Measurements from ENCODE around the gene PTGER3.

DNA sequence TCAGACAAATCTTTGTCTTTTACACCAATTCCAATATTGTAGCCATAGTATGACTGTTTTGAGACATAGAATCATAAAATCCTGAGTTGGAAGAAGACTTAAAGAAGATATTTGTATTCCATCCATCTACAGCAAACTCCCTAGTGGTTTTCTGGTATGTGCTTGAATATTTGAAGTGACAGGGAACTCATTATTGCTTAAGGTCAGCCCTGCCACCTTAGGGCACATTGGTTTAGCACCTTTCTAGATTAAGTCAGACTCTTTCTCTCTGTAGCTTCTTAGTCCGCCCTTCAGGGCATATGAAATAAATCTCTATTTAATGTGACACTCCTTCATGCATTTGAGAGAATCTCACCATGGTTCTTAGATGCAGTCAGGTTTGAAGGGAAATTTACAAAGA is 49.8 kb downstream of the PTGER3 start:
- TF ChIP-seq POLR2A (IDR thresholded peaks at IDR 0.05): no peak
- TF ChIP-seq, protein P1, sequence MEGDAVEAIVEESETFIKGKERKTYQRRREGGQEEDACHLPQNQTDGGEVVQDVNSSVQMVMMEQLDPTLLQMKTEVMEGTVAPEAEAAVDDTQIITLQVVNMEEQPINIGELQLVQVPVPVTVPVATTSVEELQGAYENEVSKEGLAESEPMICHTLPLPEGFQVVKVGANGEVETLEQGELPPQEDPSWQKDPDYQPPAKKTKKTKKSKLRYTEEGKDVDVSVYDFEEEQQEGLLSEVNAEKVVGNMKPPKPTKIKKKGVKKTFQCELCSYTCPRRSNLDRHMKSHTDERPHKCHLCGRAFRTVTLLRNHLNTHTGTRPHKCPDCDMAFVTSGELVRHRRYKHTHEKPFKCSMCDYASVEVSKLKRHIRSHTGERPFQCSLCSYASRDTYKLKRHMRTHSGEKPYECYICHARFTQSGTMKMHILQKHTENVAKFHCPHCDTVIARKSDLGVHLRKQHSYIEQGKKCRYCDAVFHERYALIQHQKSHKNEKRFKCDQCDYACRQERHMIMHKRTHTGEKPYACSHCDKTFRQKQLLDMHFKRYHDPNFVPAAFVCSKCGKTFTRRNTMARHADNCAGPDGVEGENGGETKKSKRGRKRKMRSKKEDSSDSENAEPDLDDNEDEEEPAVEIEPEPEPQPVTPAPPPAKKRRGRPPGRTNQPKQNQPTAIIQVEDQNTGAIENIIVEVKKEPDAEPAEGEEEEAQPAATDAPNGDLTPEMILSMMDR (IDR thresholded peaks at IDR 0.05): no peak
